ENCODE measurements around the gene CMTM5.

Gene CMTM5

GRCh38 chr14:23373041-23373440 lies 3.8 kb upstream of the CMTM5 start:
- H3K4me3 ChIP-seq (IDR thresholded peaks at IDR 0.05; ENCODE audit: insufficient read depth, low read depth, low read length) = no peak overlapping the region
- no peak overlapping the region for H2AFZ ChIP-seq (ENCODE audit: low read depth)
- TF ChIP-seq CTCF (conservative IDR thresholded peaks at IDR 0.05; ENCODE audit: low read depth, low read length) = no peak
- H3K4me1 ChIP-seq (ENCODE audit: low read depth, poor library complexity, severe bottlenecking) = no peaks in the 10 kb centered on the region
- H3K36me3 ChIP-seq (ENCODE audit: insufficient read depth) = no peaks in the 10 kb centered on the region
- no peaks in the 10 kb centered on the region for H4K20me1 ChIP-seq (ENCODE audit: insufficient read depth)
- no peak overlapping the region for H3K4me2 ChIP-seq
- no peak overlapping the region for H3K9ac ChIP-seq
- no peak overlapping the region for H3K27ac ChIP-seq
- no peaks in the 10 kb centered on the region; the same call in 1 of the 2 replicates for H3K27me3 ChIP-seq (ENCODE audit: insufficient read depth, low read depth)
- H3K79me2 ChIP-seq (ENCODE audit: insufficient read depth, low read depth) = no peaks in the 10 kb centered on the region

GRCh38 chr14:23375527-23376251 lies 1.2 kb upstream of the CMTM5 start:
- Histone ChIP-seq H3K27me3 (ENCODE audit: insufficient read depth, low read depth) (no peaks in the 10 kb centered on the region), H3K36me3 (ENCODE audit: insufficient read depth) (no peaks in the 10 kb centered on the region), H3K4me3 (IDR thresholded peaks at IDR 0.05; ENCODE audit: insufficient read depth, low read depth, low read length) (no peak overlapping the region), H3K9ac (no peak overlapping the region), H3K27ac (no peak overlapping the region), H2AFZ (ENCODE audit: low read depth) (no peak overlapping the region), H3K79me2 (ENCODE audit: insufficient read depth, low read depth) (no peaks in the 10 kb centered on the region), H3K4me2 (no peak overlapping the region), H3K4me1 (ENCODE audit: low read depth, poor library complexity, severe bottlenecking) (no peaks in the 10 kb centered on the region), H4K20me1 (ENCODE audit: insufficient read depth) (no peaks in the 10 kb centered on the region)
- TF ChIP-seq CTCF (conservative IDR thresholded peaks at IDR 0.05; ENCODE audit: low read depth, low read length) = no peak

GRCh38 chr14:23377198-23377550 lies 328 bp downstream of the CMTM5 start:
- Histone ChIP-seq H3K4me2 (no peak overlapping the region), H3K4me1 (ENCODE audit: low read depth, poor library complexity, severe bottlenecking) (no peaks in the 10 kb centered on the region)

GRCh38 chr14:23377573-23378563 lies 1.0 kb downstream of the CMTM5 start:
- Histone ChIP-seq H3K79me2 (ENCODE audit: insufficient read depth, low read depth) (no peaks in the 10 kb centered on the region), H3K9ac (no peak overlapping the region), H2AFZ (ENCODE audit: low read depth) (no peak overlapping the region), H3K27ac (no peak overlapping the region), H3K4me2 (no peak overlapping the region), H3K4me1 (ENCODE audit: low read depth, poor library complexity, severe bottlenecking) (no peaks in the 10 kb centered on the region), H4K20me1 (ENCODE audit: insufficient read depth) (no peaks in the 10 kb centered on the region), H3K27me3 (ENCODE audit: insufficient read depth, low read depth) (no peaks in the 10 kb centered on the region; the same call in 1 of the 2 replicates), H3K36me3 (ENCODE audit: insufficient read depth) (no peaks in the 10 kb centered on the region), H3K4me3 (IDR thresholded peaks at IDR 0.05; ENCODE audit: insufficient read depth, low read depth, low read length) (no peak overlapping the region)
- no peak for TF ChIP-seq CTCF (conservative IDR thresholded peaks at IDR 0.05; ENCODE audit: low read depth, low read length)

More at GRCh38 chr14:23377198-23377550, 328 bp downstream of the CMTM5 start:
- Histone ChIP-seq H3K79me2 (ENCODE audit: insufficient read depth, low read depth) (no peaks in the 10 kb centered on the region), H3K27ac (no peak overlapping the region), H3K4me3 (IDR thresholded peaks at IDR 0.05; ENCODE audit: insufficient read depth, low read depth, low read length) (no peak overlapping the region), H4K20me1 (ENCODE audit: insufficient read depth) (no peaks in the 10 kb centered on the region), H3K27me3 (ENCODE audit: insufficient read depth, low read depth) (no peaks in the 10 kb centered on the region; the same call in 1 of the 2 replicates), H3K9ac (no peak overlapping the region), H2AFZ (ENCODE audit: low read depth) (no peak overlapping the region), H3K36me3 (ENCODE audit: insufficient read depth) (no peaks in the 10 kb centered on the region)
- TF ChIP-seq CTCF (conservative IDR thresholded peaks at IDR 0.05; ENCODE audit: low read depth, low read length) = no peak
